Thoracic aorta (tissue), 2 donors: ENCODE data around the gene FBXO38. TPM values are rescaled to one million over a fixed set of nuclear protein-coding genes. Genes with fewer than 3 reads are reported as not detected.

ENCODE experiments used
- ATAC-seq: fragments of 150-250 bp; one replicate; pipeline ENCODE4 v1.8.0; 2017; ENCODE audit warnings: low read depth; ENCODE audit not compliant: insufficient number of reproducible peaks, low FRiP score
- DNase-seq: peaks from one replicate; pipeline ENCODE4 v3.0.0-alpha.2; 2020; ENCODE audit warnings: low spot score
- H3K27ac ChIP-seq, 2 donors: fragments of 200-600 bp; sonication (generic); 1 replicate in 1 of 2; 2 replicates in 1 of 2; pipeline ENCODE4 v1.5.1; 2016; ENCODE audit warnings: mild to moderate bottlenecking in 2 of 2, moderate library complexity in 2 of 2
- H3K27me3 ChIP-seq: fragments of 200-600 bp; sonication (generic); replicated peaks from 2 replicates; pipeline ENCODE4 v1.6.0; 2016; ENCODE audit warnings: mild to moderate bottlenecking; ENCODE audit not compliant: insufficient read depth
- H3K36me3 ChIP-seq: fragments of 200-600 bp; sonication (generic); one replicate; pipeline ENCODE4 v1.5.1; 2016
- H3K4me1 ChIP-seq, 2 donors: fragments of 200-600 bp; sonication (generic); 1 replicate in 1 of 2; 2 replicates in 1 of 2; pipeline versions ENCODE4 v1.5.1 to v1.6.0; 2016; ENCODE audit warnings: low read depth in 2 of 2, mild to moderate bottlenecking in 1 of 2; ENCODE audit not compliant: control insufficient read depth in 1 of 2
- H3K4me3 ChIP-seq: fragments of 200-600 bp; sonication (generic); 2 replicates; pipeline ENCODE4 v1.5.1; 2016; ENCODE audit warnings: mild to moderate bottlenecking
- H3K9me3 ChIP-seq: fragments of 200-600 bp; sonication (generic); 2 replicates; pipeline ENCODE4 v1.5.1; 2016
- CTCF ChIP-seq: fragments of 200-600 bp; sonication (generic); IDR thresholded peaks from one replicate; pipeline ENCODE4 v1.5.1; 2019; ENCODE audit warnings: antibody characterized with exemption
- total RNA-seq, 2 donors: library from RNA; depleted of rRNA; stranded (reverse); fragments of >200 nt; gene quantifications; one replicate each; pipeline versions ENCODE4 v1.1.0 to v1.2.3, GENCODE V29; 2016

Gene FBXO38
- total RNA-seq, 2 donors from 2014 or later, result 33.7 to 121 TPM

DNA sequence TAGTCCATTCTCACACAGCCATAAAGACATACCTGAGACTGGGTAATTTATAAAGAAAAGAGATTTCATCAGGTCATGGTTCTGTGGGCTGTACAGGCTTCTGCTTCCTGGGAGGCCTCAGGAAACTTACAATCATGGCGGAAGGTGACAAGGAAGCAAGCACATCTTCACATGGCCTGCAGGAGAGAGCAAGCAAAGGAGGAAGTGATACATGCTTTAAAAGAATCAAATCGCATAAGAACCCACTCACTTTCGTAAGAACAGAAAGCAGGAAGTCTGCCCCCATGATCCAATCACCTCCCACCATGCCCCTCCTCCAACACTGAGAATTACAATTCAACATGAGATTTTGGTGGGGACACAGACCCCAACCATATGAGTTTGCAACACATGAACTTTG, 5.1 kb upstream of the FBXO38 start:
- Histone ChIP-seq H3K36me3 (no peaks in the 10 kb centered on the region), H3K9me3 (no peaks in the 10 kb centered on the region), H3K27ac (no peak overlapping the region), H3K27me3 (no peaks in the 10 kb centered on the region), H3K4me1 (peaks cover 3 to 16% of the 10 kb centered on the region in 2 donors), H3K4me3 (no peak overlapping the region)
- TF ChIP-seq CTCF, result no peak
- DNase-seq, result no peak
- no peak for ATAC-seq

- peaks cover 3 to 17% of the 10 kb centered on the region in 2 donors for H3K4me1 ChIP-seq
- no peaks in the 10 kb centered on the region for H3K27me3 ChIP-seq
- ATAC-seq (no peak), DNase-seq (no peak)
- no peaks in the 10 kb centered on the region for H3K9me3 ChIP-seq
- H3K36me3 ChIP-seq, result no peaks in the 10 kb centered on the region
- no peak overlapping the region for H3K4me3 ChIP-seq
- no peak for TF ChIP-seq CTCF
- H3K27ac ChIP-seq, result no peak overlapping the region
Measured at GRCh38 chr5:148379340-148379739, 4.4 kb upstream of the FBXO38 start.

- Histone ChIP-seq H3K4me3 (no peak overlapping the region), H3K27ac (no peak overlapping the region), H3K4me1 (peaks cover 21 to 40% of the 10 kb centered on the region in 2 donors), H3K9me3 (no peaks in the 10 kb centered on the region), H3K36me3 (no peaks in the 10 kb centered on the region), H3K27me3 (no peaks in the 10 kb centered on the region)
- TF ChIP-seq CTCF, result no peak
- ATAC-seq (no peak), DNase-seq (no peak)
Measured at GRCh38 chr5:148381906-148382305, 1.9 kb upstream of the FBXO38 start.

DNA sequence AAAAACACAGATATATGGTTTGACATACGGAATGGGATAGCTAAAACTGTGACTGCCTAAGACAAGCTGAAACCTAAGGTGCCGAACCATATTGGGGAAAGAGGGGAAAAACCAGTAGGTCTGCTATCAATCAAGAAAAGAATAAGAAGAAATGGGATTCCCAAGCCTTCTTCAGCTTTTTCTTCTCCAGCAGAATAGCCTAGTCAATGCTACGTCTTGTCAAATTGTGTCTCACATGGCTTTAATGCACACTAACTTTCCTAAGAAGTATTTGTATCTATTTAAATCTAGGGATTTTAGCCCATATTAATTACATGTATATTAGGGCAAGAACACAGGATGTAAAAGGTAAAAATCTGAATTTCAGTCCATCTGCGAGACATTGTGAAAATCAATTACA, 797 bp upstream of the FBXO38 start:
- H3K27me3 ChIP-seq, result no peaks in the 10 kb centered on the region
- H3K36me3 ChIP-seq, result no peaks in the 10 kb centered on the region
- H3K4me1 ChIP-seq, result peaks cover 25 to 49% of the 10 kb centered on the region in 2 donors
- DNase-seq (no peak), ATAC-seq (no peak)
- peak overlapping the region; percentile 91 for H3K4me3 ChIP-seq
- H3K9me3 ChIP-seq, result no peaks in the 10 kb centered on the region
- H3K27ac ChIP-seq, result peak overlapping the region; percentile 90 to 93
- TF ChIP-seq CTCF, result no peak

DNA sequence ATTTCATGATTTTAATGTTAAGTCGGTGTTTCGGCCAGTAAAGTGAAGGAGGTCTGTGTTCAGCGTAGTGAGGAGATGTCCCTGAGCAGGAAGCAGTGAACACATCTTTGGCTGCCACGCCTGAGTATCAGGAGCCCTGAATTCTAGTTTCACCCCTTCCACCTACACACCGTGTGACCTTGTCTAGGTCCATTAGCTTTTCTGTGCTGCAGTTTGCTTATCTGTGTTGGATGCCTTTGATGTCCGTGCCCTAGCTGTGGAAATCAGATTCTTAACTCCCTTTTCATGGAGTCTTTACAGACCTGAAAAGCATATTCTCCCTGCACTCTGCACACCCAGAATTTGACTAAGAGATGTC, 601 bp downstream of the FBXO38 start:
- Histone ChIP-seq H3K4me1 (peaks cover 30 to 56% of the 10 kb centered on the region in 2 donors), H3K36me3 (no peaks in the 10 kb centered on the region), H3K27ac (peak overlapping the region; percentile 90 to 93), H3K4me3 (peak overlapping the region; percentile 91), H3K27me3 (no peaks in the 10 kb centered on the region), H3K9me3 (no peaks in the 10 kb centered on the region)
- ATAC-seq (peak; percentile 3), DNase-seq (no peak)
- TF ChIP-seq CTCF, result no peak
